H1 (cell line): ENCODE data around the gene TUBGCP3. TPM values are rescaled to one million over a fixed set of nuclear protein-coding genes. Genes with fewer than 3 reads are reported as not detected.

ENCODE experiments used
- CTCF ChIA-PET: fragments of 300-600 bp; sonication (Branson Sonifier 250); formaldehyde crosslinking; loops from one replicate; lab custom pipeline; 2021; ENCODE audit not compliant: partially characterized antibody; lab: Charles Lee
- POLR2A ChIA-PET: fragments of 300-600 bp; sonication (Branson Sonifier 250); formaldehyde crosslinking; loops from one replicate; lab custom pipeline; 2021; ENCODE audit warnings: inconsistent platforms; ENCODE audit not compliant: partially characterized antibody; lab: Charles Lee
- DNase-seq, 2 experiments: peaks; one replicate each; pipeline versions ENCODE4 v3.0.0 to v3.0.0-alpha.2; 2010 to 2022; ENCODE audit warnings: low spot score in 2 of 2, low read depth in 1 of 2, mixed read lengths in 1 of 2
- FAIRE-seq: peaks from 2 replicates; lab custom pipeline; 2011; peaks lifted over from hg19 to GRCh38; lab: Jason Lieb, UNC
- H2AFZ ChIP-seq: 2 replicates; pipeline ENCODE4 v1.8.1; 2012; ENCODE audit warnings: low read length, inconsistent platforms
- H2AK5ac ChIP-seq: 2 replicates; pipeline ENCODE4 v1.6.1; 2013; ENCODE audit warnings: low read depth, low read length
- H2BK120ac ChIP-seq: replicated peaks from 2 replicates; pipeline ENCODE3; 2013; ENCODE audit warnings: low read depth, low read length, inconsistent platforms
- H2BK12ac ChIP-seq: 2 replicates; pipeline ENCODE4 v1.6.1; 2013; ENCODE audit warnings: low read depth, low read length
- H2BK15ac ChIP-seq: 2 replicates; pipeline ENCODE4 v1.6.1; 2013; ENCODE audit warnings: low read length
- H2BK20ac ChIP-seq: 2 replicates; pipeline ENCODE4 v1.6.1; 2013; ENCODE audit warnings: low read length
- H2BK5ac ChIP-seq: 2 replicates; pipeline ENCODE4 v1.6.1; 2013; ENCODE audit warnings: low read depth, low read length
- H3K14ac ChIP-seq: 2 replicates; pipeline ENCODE4 v1.6.1; 2013; ENCODE audit warnings: inconsistent platforms; ENCODE audit not compliant: insufficient read length
- H3K18ac ChIP-seq: 2 replicates; pipeline ENCODE4 v1.6.1; 2013; ENCODE audit warnings: low read length; ENCODE audit errors: extremely low read depth
- H3K23ac ChIP-seq: 2 replicates; pipeline ENCODE4 v1.6.1; 2013; ENCODE audit warnings: inconsistent platforms; ENCODE audit not compliant: insufficient read length
- H3K23me2 ChIP-seq: 2 replicates; pipeline ENCODE4 v1.6.1; 2013; ENCODE audit warnings: low read depth, low read length
- H3K27ac ChIP-seq: 2 replicates; pipeline ENCODE4 v1.6.1; 2011; ENCODE audit warnings: low read depth, low read length, inconsistent platforms
- H3K27me3 ChIP-seq, 4 experiments: replicated peaks in 1 of 4; 1 replicate in 1 of 4; 2 replicates in 3 of 4; pipeline versions ENCODE4 v1.6.1 to v1.8.1; 2011 to 2013; ENCODE audit warnings: low read length in 3 of 4, mild to moderate bottlenecking in 3 of 4, inconsistent platforms in 2 of 4, mixed read lengths in 2 of 4, moderate library complexity in 1 of 4; ENCODE audit not compliant: control insufficient read depth in 3 of 4, insufficient read depth in 3 of 4; ENCODE audit errors: extremely low read depth in 1 of 4
- H3K36me3 ChIP-seq, 4 experiments: 2 replicates each; pipeline versions ENCODE4 v1.6.1 to v1.8.1; 2011 to 2013; ENCODE audit warnings: mild to moderate bottlenecking in 4 of 4, low read length in 3 of 4, moderate library complexity in 2 of 4, control low read depth in 1 of 4, inconsistent platforms in 1 of 4; ENCODE audit not compliant: insufficient read depth in 4 of 4, control insufficient read depth in 2 of 4
- H3K4ac ChIP-seq: replicated peaks from 2 replicates; pipeline ENCODE3; 2013; ENCODE audit warnings: low read length, low read depth, mixed read lengths, inconsistent platforms; ENCODE audit not compliant: insufficient read length
- H3K4me1 ChIP-seq, 4 experiments: replicated peaks in 1 of 4; 1 replicate in 1 of 4; 2 replicates in 3 of 4; pipeline versions ENCODE4 v1.6.1 to v1.8.1; 2011 to 2013; ENCODE audit warnings: low read length in 3 of 4, inconsistent platforms in 2 of 4, mixed read lengths in 1 of 4; ENCODE audit not compliant: insufficient read depth in 4 of 4, control insufficient read depth in 3 of 4
- H3K4me2 ChIP-seq, 2 experiments: 2 replicates each; pipeline versions ENCODE4 v1.6.1 to v1.8.1; 2011 to 2013; ENCODE audit warnings: low read depth in 2 of 2, low read length in 2 of 2, control low read depth in 1 of 2, inconsistent platforms in 1 of 2, mild to moderate bottlenecking in 1 of 2; ENCODE audit not compliant: insufficient read depth in 1 of 2
- H3K4me3 ChIP-seq, 4 experiments: fragments of 200-600, 300-600 bp in 1 of 4; sonication (generic), shearing (Covaris generic), sonication (Bioruptor Twin) in 1 of 4; 2 replicates each; pipeline versions ENCODE4 v1.5.1 to v1.8.1; 2011 to 2016; ENCODE audit warnings: low read length in 4 of 4, low read depth in 3 of 4, control low read depth in 2 of 4, inconsistent platforms in 2 of 4, mild to moderate bottlenecking in 2 of 4, mixed read lengths in 1 of 4, moderate library complexity in 1 of 4; ENCODE audit not compliant: insufficient read depth in 2 of 4; ENCODE audit errors: extremely low read depth in 1 of 4
- H3K56ac ChIP-seq: replicated peaks from 2 replicates; pipeline ENCODE3; 2013; ENCODE audit warnings: low read depth, mild to moderate bottlenecking, mixed read lengths, low read length, inconsistent platforms; ENCODE audit not compliant: insufficient read length
- H3K79me1 ChIP-seq: 2 replicates; pipeline ENCODE4 v1.6.1; 2013; ENCODE audit warnings: low read depth, low read length, control low read depth
- H3K79me2 ChIP-seq, 2 experiments: 2 replicates each; pipeline versions ENCODE4 v1.6.1 to v1.8.1; 2012 to 2013; ENCODE audit warnings: low read length in 2 of 2, mild to moderate bottlenecking in 2 of 2, inconsistent platforms in 1 of 2; ENCODE audit not compliant: insufficient read depth in 2 of 2, control insufficient read depth in 1 of 2
- H3K9ac ChIP-seq, 4 experiments: replicated peaks in 1 of 4; 1 replicate in 1 of 4; 2 replicates in 3 of 4; pipeline versions ENCODE4 v1.6.1 to v1.8.1; 2011 to 2013; ENCODE audit warnings: low read depth in 3 of 4, low read length in 3 of 4, control low read depth in 2 of 4, mild to moderate bottlenecking in 2 of 4, moderate library complexity in 2 of 4, inconsistent platforms in 1 of 4; ENCODE audit errors: extremely low read depth in 1 of 4
- H3K9me3 ChIP-seq, 2 experiments: 2 replicates each; pipeline versions ENCODE4 v1.6.1 to v1.8.1; 2012 to 2013; ENCODE audit warnings: mild to moderate bottlenecking in 2 of 2, moderate library complexity in 2 of 2, control low read depth in 1 of 2, inconsistent platforms in 1 of 2, low read depth in 1 of 2, low read length in 1 of 2, mixed read lengths in 1 of 2; ENCODE audit not compliant: insufficient read depth in 2 of 2
- H4K20me1 ChIP-seq, 2 experiments: replicated peaks in 1 of 2; 2 replicates each; pipeline versions ENCODE3 to v1.8.1; 2011 to 2013; ENCODE audit warnings: inconsistent platforms in 2 of 2, low read length in 2 of 2, mild to moderate bottlenecking in 1 of 2; ENCODE audit not compliant: insufficient read depth in 2 of 2, control insufficient read depth in 1 of 2
- H4K5ac ChIP-seq: 2 replicates; pipeline ENCODE4 v1.6.1; 2013; ENCODE audit warnings: low read length, low read depth, mixed read lengths, inconsistent platforms; ENCODE audit not compliant: insufficient read length
- H4K8ac ChIP-seq: 2 replicates; pipeline ENCODE4 v1.8.0; 2013; ENCODE audit warnings: mild to moderate bottlenecking, moderate library complexity, low read length, inconsistent platforms; ENCODE audit not compliant: insufficient read depth; ENCODE audit errors: extremely low read depth
- H4K91ac ChIP-seq: replicated peaks from 2 replicates; pipeline ENCODE3; 2013; ENCODE audit warnings: low read length, mixed read lengths, inconsistent platforms; ENCODE audit not compliant: insufficient read length
- E2F6 ChIP-seq: IDR thresholded peaks from 2 replicates; pipeline ENCODE4 v1.6.1; 2012; ENCODE audit warnings: inconsistent platforms
- KDM1A ChIP-seq: fragments of 200-600, 300-600 bp; sonication (generic); IDR thresholded peaks from 2 replicates; pipeline ENCODE4 v1.7.1; 2016; ENCODE audit warnings: mild to moderate bottlenecking, low read length, borderline replicate concordance
- KDM5A ChIP-seq: fragments of 200-600 bp; IDR thresholded peaks from 2 replicates; pipeline ENCODE4 v1.7.1; 2012; ENCODE audit warnings: mild to moderate bottlenecking, low read length, inconsistent platforms, mixed read lengths
- MAX ChIP-seq: IDR thresholded peaks from 2 replicates; pipeline ENCODE4 v1.6.1; 2012; ENCODE audit warnings: inconsistent platforms
- SP2 ChIP-seq: IDR thresholded peaks from 2 replicates; pipeline ENCODE4 v1.6.1; 2012; ENCODE audit warnings: mild to moderate bottlenecking, low read length, inconsistent platforms
- TAF7 ChIP-seq: optimal IDR thresholded peaks from 2 replicates; pipeline ENCODE3; 2011; ENCODE audit warnings: low read depth, mild to moderate bottlenecking, inconsistent platforms, low read length, moderate library complexity, borderline replicate concordance
- WGBS, 2 experiments: shearing (Covaris generic) in 1 of 2; methylation state at CpG; one replicate each; pipeline versions ENCODE4 v1.1.6 to v1.1.7; 2013 to 2015; ENCODE audit warnings: low lambda C conversion rate in 2 of 2, mixed read lengths in 2 of 2, inconsistent platforms in 1 of 2, low coverage in 1 of 2, missing lambda C conversion rate in 1 of 2; ENCODE audit not compliant: insufficient replicate concordance in 2 of 2, insufficient coverage in 1 of 2, insufficient read length in 1 of 2; ENCODE audit errors: extremely low coverage in 1 of 2, missing lambda C conversion rate in 1 of 2; 5-methylcytosine and 5-hydroxymethylcytosine counted together
- polyA plus RNA-seq, 7 experiments: library from polyadenylated mRNA; depleted of rRNA in 3 of 7; stranded (reverse) in 5 of 7; unstranded in 2 of 7; fragments of >200 nt in 5 of 7; fragments of 200-250 nt in 2 of 7; gene quantifications; 1 replicate in 5 of 7; 2 replicates in 1 of 7; 4 replicates in 1 of 7; pipeline versions ENCODE4 v1.2.1 to v1.2.3, GENCODE V29; 2011 to 2013; ENCODE audit warnings: missing spikeins in 2 of 7, mixed read lengths in 2 of 7
- total RNA-seq: library from RNA; stranded (reverse); fragmentation: NEBNext Ultra II Directional; extraction: Animal tissue kit (Norgen Biotek cat#: 25700); gene quantifications from 2 replicates; pipeline ENCODE4 v1.2.1, GENCODE V29; 2021

Gene TUBGCP3
- total and polyA plus RNA-seq, 2 of the 8 experiments (the other 6 are each of a cell fraction or from before 2014, with no cell fraction given): 27.0 to 31.7 TPM

DNA sequence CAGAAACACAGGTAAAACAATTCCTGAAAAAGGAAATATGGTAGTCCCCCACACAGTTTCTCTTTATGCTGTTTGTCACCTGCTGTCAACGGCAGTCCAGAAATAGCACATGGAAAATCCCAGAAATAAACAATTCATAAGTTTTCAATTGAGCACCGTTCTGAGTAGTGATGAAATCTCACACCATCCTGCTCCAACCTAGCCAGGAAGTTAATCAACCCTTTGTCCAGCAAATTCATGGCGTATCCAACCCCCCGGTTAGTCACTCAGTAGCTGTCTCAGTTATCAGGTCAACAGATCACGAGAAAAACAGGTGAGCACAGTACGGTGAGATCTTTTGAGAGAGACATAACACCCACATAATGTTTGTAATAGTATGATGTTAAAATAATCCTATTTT, 74.2 kb downstream of the TUBGCP3 start:
- H2BK5ac ChIP-seq: no peak overlapping the region
- no peak overlapping the region for H2BK15ac ChIP-seq
- no peak overlapping the region for H3K56ac ChIP-seq
- no peak overlapping the region for H3K4ac ChIP-seq
- H3K4me2 ChIP-seq: no peak overlapping the region
- no peak overlapping the region for H3K27ac ChIP-seq
- H2BK120ac ChIP-seq: no peak overlapping the region
- no peak overlapping the region for H3K9ac ChIP-seq
- 96% methylated on average over 6 of the region's 6 CpGs; no CpG with 5 or more reads in 1 of the 2 experiments for WGBS, 2 experiments
- no peak overlapping the region for H2BK12ac ChIP-seq
- H3K18ac ChIP-seq: no peak overlapping the region
- no peaks in the 10 kb centered on the region for H3K79me2 ChIP-seq
- H2AFZ ChIP-seq: no peak overlapping the region
- no peak overlapping the region for H4K8ac ChIP-seq
- no peak overlapping the region for H3K23ac ChIP-seq
- no peak overlapping the region for H2AK5ac ChIP-seq
- TF ChIP-seq SP2 (no peak), KDM1A (no peak), MAX (no peak), TAF7 (no peak), E2F6 (no peak), KDM5A (no peak)
- ChIA-PET CTCF (interaction anchor here (1.0 to 1.4 kb wide), 2 partner anchors 70 to 71 kb away, joined by 3 read pairs; no protein-coding TSS in a partner anchor), POLR2A (no interaction called here)
- no peaks in the 10 kb centered on the region for H3K79me1 ChIP-seq
- no peak overlapping the region for H2BK20ac ChIP-seq
- no peak overlapping the region for H4K5ac ChIP-seq
- H3K4me3 ChIP-seq: no peak overlapping the region
- FAIRE-seq (no peak), DNase-seq (no peak)
- H3K9me3 ChIP-seq: no peaks in the 10 kb centered on the region
- no peaks in the 10 kb centered on the region; the same call in 1 of the 2 replicates for H3K23me2 ChIP-seq
- H3K36me3 ChIP-seq: peaks cover 6 to 21% (median 10%) of the 10 kb centered on the region in 4 experiments; a peak in 6 of 8 replicates
- H4K91ac ChIP-seq: no peak overlapping the region
- H3K14ac ChIP-seq: no peak overlapping the region
- no peaks in the 10 kb centered on the region for H4K20me1 ChIP-seq
- H3K27me3 ChIP-seq: no peaks in the 10 kb centered on the region
- H3K4me1 ChIP-seq: no peaks in the 10 kb centered on the region
